ENCODE measurements around the gene S100A9.

- no peak for TF ChIP-seq CTCF (IDR thresholded peaks at IDR 0.05 in 8 of 11, conservative IDR thresholded peaks at IDR 0.05 in 3 of 11)
- TF ChIP-seq POLR2A (IDR thresholded peaks at IDR 0.05) = no peak
- TF ChIP-seq POLR2AphosphoS5 (IDR thresholded peaks at IDR 0.05) = no peak
These were observed 3.9 kb downstream of the S100A9 start for GRCh38 chr1:153361480-153362109.
